Ishikawa (cell line): ENCODE data around the gene BRAT1.

Experiments used
- CREB1 ChIP-seq: IDR thresholded peaks from 2 replicates; pipeline ENCODE4 v1.6.1; 2012; ENCODE audit warnings: low read depth
- EGR1 ChIP-seq: IDR thresholded peaks from 2 replicates; pipeline ENCODE4 v1.6.1; 2012
- EP300 ChIP-seq: IDR thresholded peaks from 2 replicates; pipeline ENCODE4 v1.6.1; 2012; ENCODE audit warnings: borderline replicate concordance
- RAD21 ChIP-seq: IDR thresholded peaks from 2 replicates; pipeline ENCODE4 v1.6.1; 2012; ENCODE audit warnings: low read depth
- REST ChIP-seq: IDR thresholded peaks from 2 replicates; pipeline ENCODE4 v1.6.1; 2012; ENCODE audit warnings: low read depth, mild to moderate bottlenecking
- YY1 ChIP-seq: IDR thresholded peaks from 2 replicates; pipeline ENCODE4 v1.6.1; 2012; ENCODE audit warnings: low read depth

- TF ChIP-seq EP300 = peak; percentile 66; the same call in 1 of the 2 replicates
- peak; percentile 32; the same call in 1 of the 2 replicates for TF ChIP-seq YY1
- peak; percentile 31; the same call in 1 of the 2 replicates for TF ChIP-seq RAD21
- peak; percentile 13; the same call in 1 of the 2 replicates for TF ChIP-seq EGR1
- no peak for TF ChIP-seq CREB1
- no peak for TF ChIP-seq REST
Observed at GRCh38 chr7:2555121-2556052, at the start of gene BRAT1.
